Glutamatergic neuron (in vitro differentiated cells): ENCODE measurements around the gene ARID3A. TPM values are rescaled to one million over a fixed set of nuclear protein-coding genes. Genes with fewer than 3 reads are reported as not detected.

ENCODE experiments used
- DNase-seq: peaks from one replicate; pipeline ENCODE4 v3.0.0; 2022
- H3K27ac Mint-ChIP-seq: one replicate; pipeline ENCODE4 v1.8.0; 2020; ENCODE audit warnings: mild to moderate bottlenecking, mixed read lengths, inconsistent platforms; ENCODE audit not compliant: unreplicated experiment
- H3K27me3 Mint-ChIP-seq: one replicate; pipeline ENCODE4 v1.8.0; 2020; ENCODE audit warnings: mild to moderate bottlenecking, moderate library complexity, mixed read lengths, inconsistent platforms; ENCODE audit not compliant: unreplicated experiment
- H3K36me3 Mint-ChIP-seq: one replicate; pipeline ENCODE4 v1.8.0; 2020; ENCODE audit warnings: mild to moderate bottlenecking, mixed read lengths, inconsistent platforms; ENCODE audit not compliant: unreplicated experiment
- H3K4me1 Mint-ChIP-seq: one replicate; pipeline ENCODE4 v1.8.0; 2020; ENCODE audit warnings: mild to moderate bottlenecking, low read depth, mixed read lengths, inconsistent platforms; ENCODE audit not compliant: unreplicated experiment
- H3K4me3 Mint-ChIP-seq: one replicate; pipeline ENCODE4 v1.8.0; 2020; ENCODE audit warnings: mild to moderate bottlenecking, mixed read lengths, inconsistent platforms; ENCODE audit not compliant: unreplicated experiment
- H3K9me3 Mint-ChIP-seq: one replicate; pipeline ENCODE4 v1.8.0; 2020; ENCODE audit warnings: mild to moderate bottlenecking, moderate library complexity, mixed read lengths, inconsistent platforms; ENCODE audit not compliant: unreplicated experiment
- CTCF ChIP-seq: fragments of 200-600 bp; sonication (generic); IDR thresholded peaks from one replicate; pipeline ENCODE4 v1.5.0; 2021; ENCODE audit not compliant: partially characterized antibody, unreplicated experiment
- total RNA-seq: library from RNA; stranded (reverse); fragmentation: NEBNext Ultra II Directional; extraction: Animal tissue kit (Norgen Biotek cat#: 25700); gene quantifications from one replicate; pipeline ENCODE4 v1.2.1, GENCODE V29; 2021; ENCODE audit not compliant: unreplicated experiment

The ARID3A gene
- total RNA-seq, 1 donor from 2014 or later: 148 TPM

DNA sequence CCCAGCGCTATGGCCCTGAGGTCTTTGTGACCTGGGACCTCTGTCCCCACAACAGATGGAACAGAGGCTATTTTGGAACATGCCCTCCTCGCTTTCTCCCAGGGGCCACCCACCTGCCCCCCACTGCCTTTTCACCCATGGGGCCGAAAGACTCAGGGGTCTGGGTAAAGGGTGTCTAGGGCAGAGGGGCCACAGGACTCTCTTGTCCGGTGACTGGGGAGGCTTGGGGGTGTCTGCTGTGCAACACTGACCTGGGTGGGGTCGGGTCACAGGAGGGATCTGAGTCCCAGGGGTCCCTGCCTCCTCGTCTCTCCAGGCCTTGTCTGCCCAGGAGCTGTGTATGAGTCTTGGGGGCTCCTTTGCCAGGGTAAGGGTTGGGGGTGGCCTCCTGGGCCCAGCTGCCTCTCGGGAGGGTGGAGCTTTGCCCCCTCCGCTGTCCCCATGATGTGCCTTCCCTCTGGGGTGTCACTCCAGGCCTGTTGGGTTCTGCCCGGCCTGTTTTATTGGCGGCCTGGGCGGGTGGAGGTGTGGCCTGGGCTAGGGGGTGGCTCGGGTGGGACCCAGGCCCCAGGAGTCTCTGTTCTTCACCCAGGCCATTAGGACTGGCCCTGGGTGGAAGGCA lies 2.1 kb downstream of the ARID3A start:
- H3K9me3 Mint-ChIP-seq: peaks cover 8% of the 10 kb centered on the region
- peak overlapping the region; percentile 38 for H3K27ac Mint-ChIP-seq
- DNase-seq: no peak
- H3K4me1 Mint-ChIP-seq: peaks cover 5% of the 10 kb centered on the region
- H3K36me3 Mint-ChIP-seq: no peaks in the 10 kb centered on the region
- H3K27me3 Mint-ChIP-seq: peaks cover 5% of the 10 kb centered on the region
- peak overlapping the region; percentile 77 for H3K4me3 Mint-ChIP-seq
- no peak for TF ChIP-seq CTCF

- H3K4me3 Mint-ChIP-seq: peak overlapping the region; percentile 55
- H3K9me3 Mint-ChIP-seq: peaks cover 10% of the 10 kb centered on the region
- peaks cover 4% of the 10 kb centered on the region for H3K4me1 Mint-ChIP-seq
- no peak for DNase-seq
- H3K36me3 Mint-ChIP-seq: no peaks in the 10 kb centered on the region
- peak overlapping the region; percentile 38 for H3K27ac Mint-ChIP-seq
- TF ChIP-seq CTCF: no peak
- peaks cover 8% of the 10 kb centered on the region for H3K27me3 Mint-ChIP-seq
These were observed 2.8 kb downstream of the ARID3A start for GRCh38 chr19:928471-929202.

- H3K27ac Mint-ChIP-seq: no peak overlapping the region
These were observed 3.5 kb downstream of the ARID3A start for GRCh38 chr19:929203-929890.

GRCh38 chr19:929891-930258 lies 4.0 kb downstream of the ARID3A start:
- H3K9me3 Mint-ChIP-seq: peaks cover 9% of the 10 kb centered on the region
- no peak for TF ChIP-seq CTCF
- H3K4me3 Mint-ChIP-seq: no peak overlapping the region
- no peak for DNase-seq
- no peak overlapping the region for H3K27ac Mint-ChIP-seq
- H3K36me3 Mint-ChIP-seq: no peaks in the 10 kb centered on the region
- peaks cover 8% of the 10 kb centered on the region for H3K27me3 Mint-ChIP-seq
- H3K4me1 Mint-ChIP-seq: peaks cover 7% of the 10 kb centered on the region

More at GRCh38 chr19:929203-929890, 3.5 kb downstream of the ARID3A start:
- no peak for DNase-seq
- Mint-ChIP-seq H3K4me3 (no peak overlapping the region), H3K27me3 (peaks cover 8% of the 10 kb centered on the region), H3K4me1 (peaks cover 7% of the 10 kb centered on the region), H3K36me3 (no peaks in the 10 kb centered on the region), H3K9me3 (peaks cover 9% of the 10 kb centered on the region)
- TF ChIP-seq CTCF: no peak
